Neutrophil (primary cell): ENCODE measurements around the gene MYBPC3.

Experiments used
- H3K27ac ChIP-seq: fragments of 200-600 bp; sonication (generic); 2 replicates; pipeline ENCODE4 v1.5.1; 2016; ENCODE audit warnings: mild to moderate bottlenecking, moderate library complexity
- H3K27me3 ChIP-seq: fragments of 200-600 bp; sonication (generic); 2 replicates; pipeline ENCODE4 v1.6.0; 2016; ENCODE audit warnings: mild to moderate bottlenecking
- H3K36me3 ChIP-seq: fragments of 200-600 bp; sonication (generic); 2 replicates; pipeline ENCODE4 v1.5.1; 2017
- H3K4me1 ChIP-seq, 2 experiments: fragments of 200-600 bp in 1 of 2; sonication (generic) in 1 of 2; 1 replicate in 1 of 2; 2 replicates in 1 of 2; pipeline versions ENCODE4 v1.5.1 to v1.6.1; 2013 to 2016; ENCODE audit warnings: low read depth in 1 of 2, low read length in 1 of 2, mild to moderate bottlenecking in 1 of 2, moderate library complexity in 1 of 2; ENCODE audit not compliant: control insufficient read depth in 1 of 2, insufficient read depth in 1 of 2
- H3K4me3 ChIP-seq, 2 experiments: fragments of 200-600 bp in 1 of 2; sonication (generic) in 1 of 2; 1 replicate in 1 of 2; 2 replicates in 1 of 2; pipeline ENCODE4 v1.5.1; 2013 to 2016; ENCODE audit warnings: low read depth in 1 of 2, low read length in 1 of 2, mild to moderate bottlenecking in 1 of 2, moderate library complexity in 1 of 2
- H3K9me3 ChIP-seq: fragments of 200-600 bp; sonication (generic); 2 replicates; pipeline ENCODE4 v1.5.1; 2016
- TF ChIP-seq, protein P1 (sequence below): fragments of 200-600 bp; sonication (generic); IDR thresholded peaks from 2 replicates; pipeline ENCODE4 v1.5.1; 2016; ENCODE audit warnings: antibody characterized with exemption

Gene MYBPC3

DNA sequence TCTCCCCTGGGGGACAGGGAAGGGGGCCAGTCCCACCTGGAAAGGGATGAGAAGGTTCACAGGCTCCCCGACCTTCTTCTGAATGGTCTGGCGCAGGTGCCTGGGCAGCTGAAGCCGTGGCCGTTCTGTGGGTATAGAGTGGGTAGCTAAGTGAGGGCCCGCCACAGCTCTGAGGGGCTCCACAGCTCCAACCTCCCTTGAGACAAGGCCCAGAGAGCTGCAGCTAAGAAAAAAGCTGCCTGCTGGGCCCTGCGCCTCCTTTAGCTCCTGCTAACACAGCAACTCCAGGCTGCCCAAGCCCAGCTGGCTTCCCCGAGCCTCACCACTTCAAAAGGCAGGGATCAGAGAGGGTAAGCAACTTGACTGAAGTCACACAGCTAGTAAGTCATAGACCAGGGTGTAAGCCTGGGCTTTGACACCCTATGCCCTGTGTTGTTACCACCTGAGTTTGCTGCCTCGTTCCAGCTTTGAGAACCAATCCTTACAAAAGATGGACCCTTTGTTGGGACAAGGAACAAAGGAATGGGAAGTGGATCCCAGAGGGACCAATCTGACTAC is 18.5 kb downstream of the MYBPC3 start:
- H3K27me3 ChIP-seq = no peaks in the 10 kb centered on the region
- no peaks in the 10 kb centered on the region for H3K4me1 ChIP-seq
- TF ChIP-seq, protein P1, sequence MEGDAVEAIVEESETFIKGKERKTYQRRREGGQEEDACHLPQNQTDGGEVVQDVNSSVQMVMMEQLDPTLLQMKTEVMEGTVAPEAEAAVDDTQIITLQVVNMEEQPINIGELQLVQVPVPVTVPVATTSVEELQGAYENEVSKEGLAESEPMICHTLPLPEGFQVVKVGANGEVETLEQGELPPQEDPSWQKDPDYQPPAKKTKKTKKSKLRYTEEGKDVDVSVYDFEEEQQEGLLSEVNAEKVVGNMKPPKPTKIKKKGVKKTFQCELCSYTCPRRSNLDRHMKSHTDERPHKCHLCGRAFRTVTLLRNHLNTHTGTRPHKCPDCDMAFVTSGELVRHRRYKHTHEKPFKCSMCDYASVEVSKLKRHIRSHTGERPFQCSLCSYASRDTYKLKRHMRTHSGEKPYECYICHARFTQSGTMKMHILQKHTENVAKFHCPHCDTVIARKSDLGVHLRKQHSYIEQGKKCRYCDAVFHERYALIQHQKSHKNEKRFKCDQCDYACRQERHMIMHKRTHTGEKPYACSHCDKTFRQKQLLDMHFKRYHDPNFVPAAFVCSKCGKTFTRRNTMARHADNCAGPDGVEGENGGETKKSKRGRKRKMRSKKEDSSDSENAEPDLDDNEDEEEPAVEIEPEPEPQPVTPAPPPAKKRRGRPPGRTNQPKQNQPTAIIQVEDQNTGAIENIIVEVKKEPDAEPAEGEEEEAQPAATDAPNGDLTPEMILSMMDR = no peak
- no peaks in the 10 kb centered on the region for H3K9me3 ChIP-seq
- H3K4me3 ChIP-seq = no peak overlapping the region
- H3K36me3 ChIP-seq = peaks cover 93% of the 10 kb centered on the region
- no peak overlapping the region for H3K27ac ChIP-seq

DNA sequence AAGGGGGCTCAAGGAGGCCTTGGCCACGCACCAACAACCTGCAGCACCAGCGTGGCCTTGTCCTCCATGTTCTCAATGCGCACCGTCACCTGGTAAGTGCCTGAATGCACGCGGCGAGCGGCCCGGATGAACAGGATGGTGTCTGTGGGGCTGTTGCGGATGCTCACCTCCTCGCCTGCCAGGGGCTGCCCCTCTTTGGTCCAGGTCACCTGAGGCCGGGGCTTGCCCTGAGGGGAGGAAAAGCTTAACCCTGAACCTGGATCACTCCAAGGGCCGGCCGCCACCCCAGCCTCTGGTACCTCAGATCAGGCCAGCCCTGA is 19.0 kb downstream of the MYBPC3 start:
- Histone ChIP-seq H3K27ac (no peak overlapping the region), H3K4me1 (no peaks in the 10 kb centered on the region), H3K4me3 (no peak overlapping the region), H3K36me3 (peaks cover 93% of the 10 kb centered on the region), H3K9me3 (no peaks in the 10 kb centered on the region), H3K27me3 (no peaks in the 10 kb centered on the region)
- TF ChIP-seq, protein P1 = no peak

DNA sequence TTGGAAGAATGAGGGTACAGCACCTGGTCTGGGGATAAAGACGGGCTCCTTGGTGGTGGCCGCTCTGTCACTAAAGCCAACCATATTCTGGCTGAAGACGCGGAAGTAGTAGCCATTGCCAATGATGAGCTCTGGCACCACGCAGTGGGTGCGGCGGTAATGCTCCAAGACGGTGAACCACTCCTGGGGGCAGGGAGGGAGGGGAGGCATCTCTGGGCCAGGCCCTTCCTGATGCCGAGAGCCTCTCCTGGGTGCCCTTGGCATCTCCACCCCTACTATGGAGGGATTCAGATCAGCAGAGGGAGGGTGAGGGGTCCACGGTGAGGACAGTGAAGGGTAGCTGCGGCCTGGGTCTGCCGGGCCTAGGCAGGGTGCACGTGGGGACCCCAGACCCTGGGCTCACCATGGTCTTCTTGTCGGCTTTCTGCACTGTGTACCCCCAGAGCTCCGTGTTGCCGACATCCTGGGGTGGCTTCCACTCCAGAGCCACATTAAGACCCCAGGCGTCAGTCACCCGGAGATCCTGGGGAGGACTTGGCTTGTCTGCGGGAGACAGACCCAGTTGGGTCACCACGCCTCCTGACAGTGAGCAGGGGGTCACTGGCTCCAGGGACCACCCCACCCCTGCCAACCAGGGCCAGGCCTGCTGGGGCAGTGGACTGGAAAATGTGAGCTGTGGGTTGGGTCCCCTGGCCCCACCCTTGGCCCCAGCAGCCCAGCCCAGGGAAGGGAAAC is 19.5 kb downstream of the MYBPC3 start:
- no peaks in the 10 kb centered on the region for H3K4me1 ChIP-seq
- H3K9me3 ChIP-seq = no peaks in the 10 kb centered on the region
- H3K36me3 ChIP-seq = peaks cover 93% of the 10 kb centered on the region
- H3K4me3 ChIP-seq = no peak overlapping the region
- TF ChIP-seq, protein P1 = no peak
- H3K27ac ChIP-seq = no peak overlapping the region
- H3K27me3 ChIP-seq = no peaks in the 10 kb centered on the region

- Histone ChIP-seq H3K27me3 (no peaks in the 10 kb centered on the region), H3K9me3 (no peaks in the 10 kb centered on the region), H3K4me1 (no peaks in the 10 kb centered on the region), H3K27ac (no peak overlapping the region), H3K36me3 (peaks cover 95% of the 10 kb centered on the region), H3K4me3 (no peak overlapping the region)
- TF ChIP-seq, protein P1 = no peak
Measured at GRCh38 chr11:47332303-47332711, 20.2 kb downstream of the MYBPC3 start.

DNA sequence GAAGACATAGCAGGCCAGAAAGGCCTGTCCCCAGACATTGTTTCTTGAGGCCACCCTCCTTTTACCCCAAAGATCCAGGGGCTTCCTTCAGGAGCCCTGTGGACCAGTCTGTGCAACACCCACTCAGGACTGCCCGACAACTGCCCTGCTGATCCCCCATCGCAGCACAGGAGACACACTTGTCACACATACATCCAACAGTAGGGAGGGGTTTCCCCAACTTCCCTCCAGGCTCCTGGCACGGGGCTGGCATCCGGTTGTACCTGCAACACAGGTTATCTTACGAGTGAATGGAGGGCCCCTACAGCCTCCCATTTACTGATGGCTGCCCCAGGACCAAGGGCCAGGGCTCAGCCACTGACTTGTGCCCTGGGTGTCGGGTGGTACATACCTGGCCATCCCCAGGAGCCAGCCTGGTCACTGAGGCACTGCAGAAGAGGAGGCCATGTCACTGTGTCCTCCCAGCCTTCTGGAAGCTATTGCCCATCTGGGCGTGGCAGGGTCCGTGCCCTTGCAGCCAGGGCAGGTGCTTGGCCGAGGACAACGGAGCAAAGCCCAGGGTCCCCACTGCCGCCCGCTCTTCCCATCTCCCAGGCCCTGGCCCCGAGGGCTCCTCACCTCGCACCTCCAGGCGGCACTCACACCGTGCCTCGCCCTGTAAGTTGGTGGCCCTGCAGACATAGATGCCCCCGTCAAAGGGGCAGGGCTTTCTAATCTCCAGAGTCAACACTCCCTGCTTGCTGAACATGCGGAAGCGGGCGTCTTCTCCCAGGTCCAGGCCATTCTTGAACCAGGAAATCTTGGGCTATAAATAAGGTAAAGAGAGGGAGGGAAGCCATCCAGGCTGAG is 20.8 kb downstream of the MYBPC3 start:
- H3K27me3 ChIP-seq = no peaks in the 10 kb centered on the region
- TF ChIP-seq, protein P1 = no peak

More for the DNA sequence above, 20.8 kb downstream of the MYBPC3 start:
- H3K9me3 ChIP-seq = no peaks in the 10 kb centered on the region
- peaks cover 95% of the 10 kb centered on the region for H3K36me3 ChIP-seq
- no peaks in the 10 kb centered on the region for H3K4me1 ChIP-seq
- H3K27ac ChIP-seq = no peak overlapping the region
- no peak overlapping the region for H3K4me3 ChIP-seq
